Loucy (cell line): ENCODE data around the gene SMAGP.
"Not testable (repeated sequence)": the region's sequence is repeated elsewhere in the genome, so short reads cannot be mapped to it uniquely, and the experiment has no call there.

Experiments
- H2AFZ ChIP-seq: fragments of 200-600 bp; sonication (generic); 2 replicates; pipeline ENCODE4 v1.6.0; 2016; ENCODE audit warnings: antibody characterized with exemption, mild to moderate bottlenecking, low read length, moderate library complexity
- H3F3A ChIP-seq: fragments of 200-600 bp; 2 replicates; pipeline ENCODE4 v1.6.0; 2016; ENCODE audit warnings: antibody characterized with exemption, low read depth, mild to moderate bottlenecking
- H3K27me3 ChIP-seq: fragments of 200-600 bp; sonication (generic); 2 replicates; pipeline ENCODE4 v1.6.1; 2014; ENCODE audit warnings: low read length, mild to moderate bottlenecking; ENCODE audit not compliant: insufficient read depth, poor library complexity, severe bottlenecking
- H3K36me3 ChIP-seq: fragments of 200-600 bp; sonication (generic); 2 replicates; pipeline ENCODE4 v1.6.1; 2016; ENCODE audit warnings: low read length; ENCODE audit not compliant: insufficient read depth
- H3K4me1 ChIP-seq: fragments of 200-600 bp; sonication (generic); 2 replicates; pipeline ENCODE4 v1.5.1; 2014; ENCODE audit warnings: low read length, mild to moderate bottlenecking; ENCODE audit not compliant: insufficient read depth, poor library complexity, severe bottlenecking
- H3K4me2 ChIP-seq: fragments of 200-600 bp; sonication (generic); 2 replicates; pipeline ENCODE4 v1.6.0; 2014; ENCODE audit warnings: antibody characterized with exemption, low read length, low read depth, mild to moderate bottlenecking; ENCODE audit not compliant: poor library complexity, severe bottlenecking
- H3K4me3 ChIP-seq: fragments of 200-600 bp; sonication (generic); 2 replicates; pipeline ENCODE4 v1.5.1; 2014; ENCODE audit warnings: low read length, mild to moderate bottlenecking, mixed read lengths; ENCODE audit not compliant: poor library complexity, severe bottlenecking
- H3K79me2 ChIP-seq: fragments of 200-600 bp; sonication (generic); 2 replicates; pipeline ENCODE4 v1.6.1; 2014; ENCODE audit warnings: low read length; ENCODE audit not compliant: insufficient read depth
- H3K9ac ChIP-seq: fragments of 200-600 bp; sonication (generic); 2 replicates; pipeline ENCODE4 v1.6.0; 2014; ENCODE audit warnings: mild to moderate bottlenecking, low read depth, low read length, moderate library complexity; ENCODE audit not compliant: poor library complexity, severe bottlenecking
- H3K9me2 ChIP-seq: fragments of 200-600 bp; sonication (generic); replicated peaks from 2 replicates; pipeline ENCODE4 v1.6.1; 2016; ENCODE audit warnings: low read depth, low read length, mixed read lengths
- H3K9me3 ChIP-seq: fragments of 200-600 bp; sonication (generic); 2 replicates; pipeline ENCODE4 v1.6.1; 2014; ENCODE audit warnings: mild to moderate bottlenecking, antibody characterized with exemption, low read length, low read depth; ENCODE audit not compliant: insufficient read depth
- H4K20me1 ChIP-seq: fragments of 200-600 bp; sonication (generic); 2 replicates; pipeline ENCODE4 v1.6.0; 2014; ENCODE audit warnings: antibody characterized with exemption, low read length, mild to moderate bottlenecking; ENCODE audit not compliant: insufficient read depth, poor library complexity, severe bottlenecking
- EZH2phosphoT487 ChIP-seq: fragments of 200-600 bp; IDR thresholded peaks from 2 replicates; pipeline ENCODE4 v1.6.1; 2018; ENCODE audit warnings: antibody characterized with exemption, mild to moderate bottlenecking, moderate library complexity, borderline replicate concordance
- TF ChIP-seq, protein P1 (sequence below): fragments of 200-600 bp; sonication (generic); conservative IDR thresholded peaks from 2 replicates; pipeline ENCODE4 v1.5.1; 2014; ENCODE audit warnings: mild to moderate bottlenecking, antibody characterized with exemption, low read length

The SMAGP gene

DNA sequence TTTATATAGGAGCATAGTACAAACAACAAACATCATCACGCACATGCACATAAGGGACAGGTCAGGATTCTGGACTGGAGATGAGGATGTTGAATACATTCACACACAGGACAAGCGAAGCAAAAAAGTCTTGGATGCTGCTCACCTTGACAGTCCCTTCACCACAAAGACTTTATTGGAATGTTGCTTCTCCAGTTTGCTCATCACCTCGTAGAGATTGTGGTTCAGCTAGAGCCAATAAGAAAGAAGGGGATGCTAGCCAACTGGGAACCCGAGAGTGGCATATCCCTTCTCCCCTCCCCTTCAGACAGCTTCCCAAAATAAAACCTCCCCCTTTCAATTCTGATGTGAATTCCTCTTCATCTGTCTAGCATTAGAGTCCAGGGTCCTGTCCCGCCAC is 25.4 kb upstream of the SMAGP start:
- peaks cover 4% of the 10 kb centered on the region for H3K4me1 ChIP-seq
- no peak overlapping the region for H2AFZ ChIP-seq
- H3F3A ChIP-seq, result no peaks in the 10 kb centered on the region
- no peak overlapping the region for H3K9ac ChIP-seq
- no peak overlapping the region for H3K4me2 ChIP-seq
- H3K27me3 ChIP-seq, result no peaks in the 10 kb centered on the region
- H3K9me3 ChIP-seq, result no peaks in the 10 kb centered on the region
- H4K20me1 ChIP-seq, result no peaks in the 10 kb centered on the region
- H3K9me2 ChIP-seq, result no peaks in the 10 kb centered on the region
- peaks cover 50% of the 10 kb centered on the region; the same call in 1 of the 2 replicates for H3K36me3 ChIP-seq
- H3K4me3 ChIP-seq, result no peak overlapping the region
- TF ChIP-seq EZH2phosphoT487, result no peak
- TF ChIP-seq, protein P1, sequence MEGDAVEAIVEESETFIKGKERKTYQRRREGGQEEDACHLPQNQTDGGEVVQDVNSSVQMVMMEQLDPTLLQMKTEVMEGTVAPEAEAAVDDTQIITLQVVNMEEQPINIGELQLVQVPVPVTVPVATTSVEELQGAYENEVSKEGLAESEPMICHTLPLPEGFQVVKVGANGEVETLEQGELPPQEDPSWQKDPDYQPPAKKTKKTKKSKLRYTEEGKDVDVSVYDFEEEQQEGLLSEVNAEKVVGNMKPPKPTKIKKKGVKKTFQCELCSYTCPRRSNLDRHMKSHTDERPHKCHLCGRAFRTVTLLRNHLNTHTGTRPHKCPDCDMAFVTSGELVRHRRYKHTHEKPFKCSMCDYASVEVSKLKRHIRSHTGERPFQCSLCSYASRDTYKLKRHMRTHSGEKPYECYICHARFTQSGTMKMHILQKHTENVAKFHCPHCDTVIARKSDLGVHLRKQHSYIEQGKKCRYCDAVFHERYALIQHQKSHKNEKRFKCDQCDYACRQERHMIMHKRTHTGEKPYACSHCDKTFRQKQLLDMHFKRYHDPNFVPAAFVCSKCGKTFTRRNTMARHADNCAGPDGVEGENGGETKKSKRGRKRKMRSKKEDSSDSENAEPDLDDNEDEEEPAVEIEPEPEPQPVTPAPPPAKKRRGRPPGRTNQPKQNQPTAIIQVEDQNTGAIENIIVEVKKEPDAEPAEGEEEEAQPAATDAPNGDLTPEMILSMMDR, result no peak
- H3K79me2 ChIP-seq, result no peaks in the 10 kb centered on the region

DNA sequence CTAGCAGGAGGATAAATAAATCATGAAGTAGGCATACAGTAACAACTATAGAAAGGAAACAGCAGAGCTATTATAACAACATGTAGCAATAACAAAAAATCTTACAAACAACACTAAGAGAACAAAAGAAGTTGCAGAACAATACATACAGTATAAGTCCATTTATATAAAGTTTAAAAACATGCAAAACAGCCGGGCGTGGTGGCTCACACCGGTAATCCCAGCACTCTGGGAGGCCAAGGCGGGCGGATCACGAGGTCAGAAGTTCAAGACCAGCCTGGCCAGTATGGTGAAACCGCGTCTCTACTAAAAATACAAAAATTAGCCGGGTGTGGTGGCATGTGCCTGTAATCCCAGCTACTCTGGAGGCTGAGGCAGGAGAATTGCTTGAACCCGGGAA is 23.9 kb upstream of the SMAGP start:
- not testable (repeated sequence) for H3K9me3 ChIP-seq
- peaks cover 45% of the 10 kb centered on the region; the same call in 1 of the 2 replicates for H3K36me3 ChIP-seq

DNA sequence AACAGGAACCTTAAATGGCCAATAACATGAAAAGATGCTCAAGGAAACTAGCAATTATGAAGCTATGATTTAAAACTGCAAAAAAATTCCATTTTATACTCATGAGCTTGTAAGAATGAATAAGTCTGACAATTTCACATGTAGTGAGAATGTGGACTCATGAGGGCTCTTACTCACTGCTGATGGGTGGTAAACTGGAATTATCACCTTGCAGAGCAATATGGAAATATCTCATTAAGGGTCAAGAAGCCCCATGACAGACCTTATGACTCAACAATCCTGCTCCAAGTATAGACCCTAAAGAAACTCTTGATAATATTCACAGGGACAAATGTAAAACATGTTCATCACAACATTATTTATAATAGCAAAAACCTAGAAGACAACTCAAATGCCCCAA is 23.5 kb upstream of the SMAGP start:
- H3K79me2 ChIP-seq, result no peaks in the 10 kb centered on the region
- H4K20me1 ChIP-seq, result no peaks in the 10 kb centered on the region
- H3K9me3 ChIP-seq, result no peaks in the 10 kb centered on the region
- H2AFZ ChIP-seq, result no peak overlapping the region
- H3K4me1 ChIP-seq, result peaks cover 4% of the 10 kb centered on the region
- no peaks in the 10 kb centered on the region for H3K9me2 ChIP-seq
- TF ChIP-seq, protein P1, result no peak
- TF ChIP-seq EZH2phosphoT487, result no peak
- no peak overlapping the region for H3K9ac ChIP-seq
- peaks cover 41% of the 10 kb centered on the region; the same call in 1 of the 2 replicates for H3K36me3 ChIP-seq
- no peaks in the 10 kb centered on the region for H3K27me3 ChIP-seq
- H3K4me2 ChIP-seq, result no peak overlapping the region
- H3F3A ChIP-seq, result no peaks in the 10 kb centered on the region
- H3K4me3 ChIP-seq, result no peak overlapping the region

More for the DNA sequence above, 23.9 kb upstream of the SMAGP start:
- H3K27me3 ChIP-seq, H3K4me2 ChIP-seq, H3K79me2 ChIP-seq, H3K9me2 ChIP-seq, H3K4me3 ChIP-seq, H3F3A ChIP-seq, H3K9ac ChIP-seq, H2AFZ ChIP-seq, H3K4me1 ChIP-seq, H4K20me1 ChIP-seq: not testable (repeated sequence)
